Uterus (tissue), 2 donors: ENCODE data around the gene GAP43.

ENCODE experiments used
- POLR2A ChIP-seq, 2 donors: fragments of 450-650 bp; IDR thresholded peaks; one replicate each; pipeline ENCODE4 v1.6.1; 2016; ENCODE audit warnings: antibody characterized with exemption in 2 of 2, mild to moderate bottlenecking in 1 of 2, moderate library complexity in 1 of 2
- TF ChIP-seq, protein P1 (sequence below), 4 experiments: fragments of 200-600 bp in 2 of 4; fragments of 450-650 bp in 2 of 4; sonication (generic) in 2 of 4; IDR thresholded peaks; one replicate each; pipeline ENCODE4 v1.5.1; 2016 to 2019; ENCODE audit warnings: antibody characterized with exemption in 4 of 4, mild to moderate bottlenecking in 2 of 4, moderate library complexity in 1 of 4

DNA sequence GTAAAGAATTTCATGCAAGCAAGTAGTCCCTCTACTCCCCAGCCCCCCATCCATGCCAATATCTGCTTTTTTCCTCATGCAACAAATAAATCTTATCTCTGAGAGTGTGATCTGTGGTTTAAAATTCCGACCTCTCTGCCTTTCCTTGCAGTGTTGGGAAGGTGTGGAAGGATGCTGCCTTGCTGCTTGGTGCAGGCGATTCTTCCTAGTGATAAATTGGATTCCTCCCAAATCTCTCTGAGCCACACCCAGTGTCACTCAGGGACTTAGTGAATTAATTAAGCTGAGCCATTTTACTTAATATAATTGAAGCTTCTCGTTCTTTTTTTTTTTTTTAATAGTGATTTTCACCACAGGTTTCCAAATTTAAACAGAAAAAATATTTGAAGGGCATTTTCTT, 3.4 kb downstream of the GAP43 start:
- TF ChIP-seq POLR2A (IDR thresholded peaks at IDR 0.05): no peak
- TF ChIP-seq, protein P1, sequence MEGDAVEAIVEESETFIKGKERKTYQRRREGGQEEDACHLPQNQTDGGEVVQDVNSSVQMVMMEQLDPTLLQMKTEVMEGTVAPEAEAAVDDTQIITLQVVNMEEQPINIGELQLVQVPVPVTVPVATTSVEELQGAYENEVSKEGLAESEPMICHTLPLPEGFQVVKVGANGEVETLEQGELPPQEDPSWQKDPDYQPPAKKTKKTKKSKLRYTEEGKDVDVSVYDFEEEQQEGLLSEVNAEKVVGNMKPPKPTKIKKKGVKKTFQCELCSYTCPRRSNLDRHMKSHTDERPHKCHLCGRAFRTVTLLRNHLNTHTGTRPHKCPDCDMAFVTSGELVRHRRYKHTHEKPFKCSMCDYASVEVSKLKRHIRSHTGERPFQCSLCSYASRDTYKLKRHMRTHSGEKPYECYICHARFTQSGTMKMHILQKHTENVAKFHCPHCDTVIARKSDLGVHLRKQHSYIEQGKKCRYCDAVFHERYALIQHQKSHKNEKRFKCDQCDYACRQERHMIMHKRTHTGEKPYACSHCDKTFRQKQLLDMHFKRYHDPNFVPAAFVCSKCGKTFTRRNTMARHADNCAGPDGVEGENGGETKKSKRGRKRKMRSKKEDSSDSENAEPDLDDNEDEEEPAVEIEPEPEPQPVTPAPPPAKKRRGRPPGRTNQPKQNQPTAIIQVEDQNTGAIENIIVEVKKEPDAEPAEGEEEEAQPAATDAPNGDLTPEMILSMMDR (IDR thresholded peaks at IDR 0.05): no peak
